ENCODE data around the gene KBTBD6.
"Not testable (repeated sequence)": the region's sequence is repeated elsewhere in the genome, so short reads cannot be mapped to it uniquely, and the experiment has no call there.

KBTBD6 gene

DNA sequence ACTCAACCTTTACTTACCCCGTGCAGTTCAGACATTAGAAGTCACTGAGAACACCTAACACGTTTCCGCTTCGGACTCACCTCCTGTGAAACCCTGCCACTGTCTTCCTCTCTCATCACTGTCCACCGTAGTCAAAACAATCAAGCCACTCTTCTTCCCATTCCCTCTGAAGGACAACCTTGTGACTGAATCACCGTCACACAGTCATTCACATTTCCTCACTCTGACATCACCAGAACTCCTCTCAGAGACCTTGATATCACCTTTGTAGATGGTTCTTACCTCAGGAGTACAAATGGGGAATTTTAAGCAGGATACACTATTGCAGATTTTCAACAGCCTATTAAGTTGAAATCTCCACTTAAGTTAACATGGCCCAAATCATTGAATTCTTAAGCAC is 1.3 kb upstream of the KBTBD6 start:
- no peak for DNase-seq

DNA sequence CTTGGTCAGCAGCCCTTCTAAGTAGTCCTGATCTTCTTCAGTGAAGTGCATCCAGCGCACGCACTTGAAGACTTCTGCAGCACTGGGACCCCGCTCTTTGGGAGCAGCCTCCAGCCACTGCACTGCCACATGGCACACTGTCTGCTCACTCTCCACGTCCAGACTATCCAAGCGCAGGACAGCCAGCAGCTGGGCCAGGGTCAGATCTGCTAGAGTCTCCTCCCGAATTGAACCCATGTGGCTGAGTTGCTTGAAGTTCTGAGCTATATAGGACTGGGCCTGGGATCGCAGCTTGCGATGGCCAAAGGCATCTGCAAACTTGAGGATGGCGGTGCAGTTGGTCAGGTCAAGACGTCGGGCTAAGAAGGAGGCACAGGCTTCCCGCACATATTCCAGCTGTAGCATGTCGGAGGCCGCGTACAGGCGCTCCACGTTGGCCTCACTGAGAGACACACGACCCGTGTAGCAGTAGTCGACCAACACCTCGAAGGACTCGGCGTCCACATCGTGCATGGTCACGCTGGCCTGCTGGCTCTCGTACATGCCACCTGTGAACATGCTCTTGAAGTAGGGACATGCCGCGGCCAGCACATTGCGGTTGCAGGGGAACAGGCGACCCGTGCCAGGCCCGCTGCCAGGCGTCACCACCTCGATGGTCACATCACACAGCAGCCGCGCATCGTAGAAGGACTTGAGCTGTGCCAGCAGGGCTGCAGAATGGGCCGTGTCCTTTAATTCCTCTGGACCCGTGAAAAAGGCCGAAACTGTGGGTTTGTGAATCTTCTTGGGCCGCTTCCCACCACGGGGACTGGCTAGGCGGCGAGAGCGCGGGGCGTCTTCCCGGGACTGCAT is 716 bp downstream of the KBTBD6 start:
- not testable (repeated sequence) for DNase-seq

DNA sequence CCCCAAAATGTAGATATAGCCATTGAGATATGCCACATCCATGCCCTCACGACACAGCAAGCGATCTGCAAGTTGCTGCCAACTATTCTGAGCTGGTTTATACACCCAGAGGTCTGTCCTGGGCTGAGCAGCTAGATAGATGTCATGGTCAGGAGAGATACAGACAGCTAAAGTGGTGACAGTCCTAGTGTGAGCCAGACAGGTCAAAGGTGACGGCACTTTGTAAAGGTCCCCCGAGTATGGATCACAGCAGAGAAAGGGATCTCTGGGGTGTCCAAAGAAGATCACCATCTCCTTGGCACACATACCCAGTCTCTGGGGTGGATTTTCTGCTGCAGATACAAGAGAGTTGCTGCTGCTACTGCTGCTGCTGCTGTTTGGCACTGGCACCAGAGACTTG is 1.4 kb downstream of the KBTBD6 start:
- not testable (repeated sequence) for DNase-seq

DNA sequence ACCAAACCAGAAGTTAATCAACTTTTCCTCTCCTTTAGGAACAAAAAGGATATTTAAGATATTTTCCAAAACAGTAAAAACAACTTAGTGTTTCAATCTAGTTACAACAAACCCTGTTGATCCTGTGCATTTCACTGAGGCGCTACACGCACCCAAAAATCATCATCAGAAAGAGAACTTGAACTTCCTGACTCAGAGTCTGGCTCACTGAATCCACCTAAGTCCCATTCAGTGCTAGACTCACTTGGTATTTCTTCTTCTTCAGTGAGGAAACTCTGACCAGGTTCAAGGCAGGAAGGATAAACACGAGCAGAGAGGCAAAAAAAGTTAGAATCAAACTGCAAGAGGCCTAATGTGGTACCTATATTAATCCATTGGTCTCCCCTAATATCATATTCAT is 2.2 kb downstream of the KBTBD6 start:
- no peak for DNase-seq

DNA sequence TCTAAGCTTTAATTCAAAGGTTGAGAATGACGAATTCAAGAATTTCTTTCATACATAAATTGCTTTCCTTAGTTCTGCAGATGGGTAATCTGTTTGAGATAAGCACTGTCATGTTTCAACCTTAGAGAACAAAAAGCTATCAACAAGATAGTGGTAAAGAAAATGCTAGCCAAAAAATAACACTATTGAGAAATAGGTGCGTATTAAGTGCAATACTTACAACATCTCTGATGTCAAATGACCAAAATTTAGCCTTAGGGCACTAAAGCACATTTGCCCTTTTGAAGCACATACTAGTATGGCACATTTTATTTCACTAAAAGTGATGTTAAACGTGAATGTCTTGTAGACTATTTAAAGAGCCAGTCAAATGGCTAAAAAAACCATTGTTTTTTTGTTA is 4.9 kb downstream of the KBTBD6 start:
- no peak for DNase-seq

DNA sequence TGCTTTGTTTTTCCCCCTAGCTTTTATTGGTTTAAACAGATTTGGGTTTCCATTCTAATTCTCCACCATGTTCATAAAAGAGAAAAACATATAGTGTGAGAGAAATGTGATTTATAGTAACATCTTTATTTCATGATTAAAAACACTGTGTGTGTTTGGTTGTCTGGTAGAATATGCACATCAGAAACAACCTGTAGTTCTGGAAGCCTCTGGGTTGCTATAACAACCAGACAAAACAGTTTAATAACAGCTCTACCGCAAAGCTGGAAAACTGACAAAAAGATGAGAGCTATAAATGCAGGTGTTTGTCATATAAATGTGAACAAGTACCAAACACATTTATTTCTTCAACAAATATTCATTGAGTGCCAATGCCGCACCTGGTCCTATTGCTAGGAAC is 9.8 kb downstream of the KBTBD6 start:
- no peak for DNase-seq

DNA sequence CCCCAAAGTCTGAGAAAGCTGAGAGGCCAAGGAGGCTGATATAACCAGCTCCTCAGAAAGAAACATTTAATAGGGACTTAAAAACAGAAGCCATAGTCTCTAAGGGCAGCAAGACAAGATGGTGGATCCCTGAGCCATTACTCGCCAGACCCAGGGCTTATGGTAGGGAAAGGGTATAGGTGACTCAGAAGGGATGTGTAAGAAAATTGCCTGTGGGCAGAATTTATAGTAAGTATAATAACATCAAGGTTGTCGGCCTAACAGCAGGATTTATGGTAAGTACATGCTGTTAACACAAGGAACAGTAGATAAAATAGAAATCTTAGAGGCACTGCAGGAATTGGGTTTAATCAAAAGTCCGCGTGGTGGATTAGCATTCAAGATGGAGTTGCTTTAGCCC is 14.7 kb downstream of the KBTBD6 start:
- no peak for DNase-seq

DNA sequence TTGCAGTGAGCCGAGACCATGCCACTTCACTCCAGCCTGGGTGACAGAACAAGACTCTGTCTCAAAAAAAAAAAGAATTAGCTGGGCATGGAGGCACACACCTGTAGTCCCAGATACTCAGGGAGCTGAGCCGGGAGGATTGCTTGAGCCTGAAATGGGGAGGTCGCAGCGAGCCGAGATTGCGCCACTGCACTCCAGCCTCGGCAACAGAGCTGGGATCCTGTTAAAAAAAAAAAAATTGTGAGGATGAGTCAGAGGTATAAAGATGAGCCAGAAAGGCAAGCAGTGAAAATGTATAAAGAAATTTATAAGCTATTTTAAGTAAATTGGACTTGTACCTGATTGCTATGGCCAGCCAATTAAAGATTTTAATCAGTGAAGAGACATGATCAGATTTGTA is 21.1 kb downstream of the KBTBD6 start:
- no peak for DNase-seq

DNA sequence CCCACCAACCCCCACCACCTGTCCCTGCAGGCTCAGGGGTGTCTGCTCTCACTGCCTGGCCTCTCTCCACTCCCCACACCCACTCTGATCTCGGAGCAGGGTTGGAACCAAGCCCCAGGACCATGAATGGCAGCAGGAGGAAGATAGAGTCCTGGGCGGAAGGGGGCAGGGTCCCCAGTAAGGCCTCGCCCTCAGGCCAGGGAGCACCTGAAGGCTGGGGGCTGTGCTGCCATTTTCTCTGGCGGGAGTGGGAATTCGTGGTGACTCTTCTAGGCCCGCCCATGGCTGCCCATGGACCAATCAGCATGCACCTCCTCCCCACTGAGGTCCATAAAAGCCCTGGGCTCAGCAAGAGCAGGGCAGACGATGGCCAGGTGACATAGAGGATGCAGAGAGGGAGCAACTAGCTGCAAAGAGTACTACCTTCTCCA is 25.0 kb downstream of the KBTBD6 start:
- no peak for DNase-seq

DNA sequence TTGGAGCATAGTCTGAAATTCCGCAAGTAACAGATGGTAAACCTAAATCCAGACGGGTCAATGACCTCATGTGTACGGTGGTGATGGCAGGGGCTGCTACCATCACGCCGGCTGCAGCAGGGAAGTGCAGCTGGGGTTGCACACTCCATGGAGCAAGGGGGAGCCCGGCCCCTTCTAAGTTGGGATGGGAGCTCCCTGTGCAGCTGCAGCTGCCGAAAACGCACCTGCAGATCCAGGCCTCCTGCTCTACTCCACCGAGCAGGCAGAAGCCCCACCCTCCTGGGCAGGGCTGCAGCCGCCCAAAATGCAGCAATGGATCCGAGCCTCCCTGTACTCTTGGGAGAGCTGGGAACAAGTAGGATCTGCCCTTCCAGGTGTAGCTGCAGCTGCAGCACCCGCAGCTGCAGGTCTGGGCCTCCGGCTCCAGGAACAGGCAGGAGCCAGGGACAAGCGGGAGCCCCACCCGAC is 25.5 kb downstream of the KBTBD6 start:
- DNase-seq, result no peak

DNA sequence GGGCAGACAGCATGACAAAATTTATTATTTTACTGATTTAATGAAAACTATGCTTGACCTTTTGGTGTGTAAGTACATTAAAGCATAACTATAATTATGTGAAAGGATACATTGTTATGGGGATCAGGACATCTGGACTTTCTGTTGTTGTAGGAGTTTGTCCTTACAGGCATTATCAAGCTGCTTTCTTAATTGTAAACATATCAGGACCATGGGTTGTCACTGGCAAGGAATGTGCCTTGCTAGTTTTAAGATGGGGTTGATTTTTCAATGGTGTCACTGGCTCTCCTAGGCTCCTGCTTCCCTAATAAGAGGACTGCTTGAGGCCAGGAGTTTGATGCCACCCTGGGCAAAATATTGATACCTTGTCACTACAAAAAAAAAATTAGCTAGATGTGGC is 32.6 kb downstream of the KBTBD6 start:
- DNase-seq, result no peak

DNA sequence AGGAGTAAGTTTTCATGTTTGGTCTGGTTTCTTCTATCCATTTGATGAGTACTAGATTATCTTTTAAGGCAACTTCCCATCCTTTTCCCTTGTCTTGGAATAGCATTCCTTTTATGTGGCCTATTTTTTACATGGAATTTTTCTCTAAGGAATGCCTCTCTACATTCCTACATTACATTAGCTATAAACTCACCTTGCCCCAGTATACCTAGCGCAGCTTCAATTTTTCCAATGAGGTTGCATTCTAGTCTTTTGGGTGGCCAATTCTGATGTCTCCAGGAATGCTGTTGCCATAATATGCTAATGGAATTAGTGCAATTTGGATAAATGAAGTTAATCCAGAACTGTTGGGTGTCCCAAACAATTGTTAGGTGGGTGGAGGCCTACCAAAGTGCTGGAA is 33.8 kb downstream of the KBTBD6 start:
- DNase-seq, result no peak

DNA sequence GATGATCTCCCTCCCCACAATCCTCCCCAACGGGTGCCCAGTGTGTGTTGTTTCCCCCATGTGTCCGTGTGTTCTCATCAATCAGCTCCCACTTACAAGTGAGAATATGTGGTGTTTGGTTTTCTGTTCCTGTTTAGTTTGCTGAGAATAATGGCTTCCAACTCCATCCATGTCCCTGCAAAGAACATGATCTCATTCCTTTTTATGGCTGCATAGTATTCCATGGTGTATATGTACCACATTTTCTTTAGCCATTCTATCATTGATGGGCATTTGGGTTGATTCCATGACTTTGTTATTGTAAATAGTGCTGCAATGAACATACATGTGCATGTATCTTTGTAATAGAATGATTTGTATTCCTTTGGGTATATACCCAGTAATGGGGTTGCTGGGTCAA is 36.9 kb downstream of the KBTBD6 start:
- DNase-seq, result not testable (repeated sequence)

DNA sequence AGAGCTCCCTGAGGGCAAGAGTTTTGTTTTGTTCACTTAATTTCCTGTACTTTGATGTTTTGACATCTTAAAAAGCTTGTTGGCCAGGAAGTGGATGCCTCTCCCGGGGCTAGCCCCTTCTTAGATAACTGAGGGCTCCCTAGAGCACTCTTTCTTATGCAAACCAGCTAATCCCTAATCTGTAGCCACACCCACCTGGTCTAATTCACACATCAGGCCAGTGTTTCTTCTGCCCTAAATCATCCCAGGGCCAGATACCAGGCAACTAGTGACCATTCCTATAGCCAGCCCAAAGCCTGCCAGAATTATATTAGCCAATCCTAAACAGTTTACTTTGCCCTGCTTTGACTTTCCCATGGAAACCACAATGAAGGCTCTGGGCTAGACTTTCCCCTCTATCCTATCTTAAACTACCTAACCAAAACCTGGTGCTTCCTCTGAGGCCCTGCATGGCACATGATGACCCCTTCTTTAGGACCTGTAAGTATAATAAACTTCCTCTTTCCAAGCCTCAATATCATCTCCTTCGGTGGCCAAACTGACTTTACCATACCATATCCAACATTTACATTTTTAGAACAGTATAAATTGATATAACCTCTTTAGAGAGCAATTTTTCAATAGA is 46.5 kb downstream of the KBTBD6 start:
- DNase-seq, result no peak

DNA sequence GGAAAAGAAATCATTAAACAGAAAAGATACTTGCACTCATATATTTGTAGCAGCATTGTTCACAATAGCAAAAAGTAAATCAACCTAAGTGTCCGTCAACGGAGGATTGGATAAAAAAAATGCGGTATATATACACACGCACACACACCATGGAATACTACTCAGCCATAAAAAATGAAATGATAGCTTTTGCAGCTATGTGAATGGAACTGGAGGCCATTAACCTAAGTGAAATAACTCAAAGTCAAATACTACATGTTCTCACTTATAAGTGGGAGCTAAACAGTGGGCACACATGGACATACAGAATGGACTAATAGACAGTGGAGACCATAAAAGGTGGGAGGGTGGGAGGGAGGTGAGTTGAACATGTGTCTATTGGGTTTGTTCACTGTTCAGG is 52.9 kb downstream of the KBTBD6 start:
- DNase-seq, result no peak
